SK-N-MC (cell line): Measurements from ENCODE around the gene PPP1R3E.

Experiments used
- DNase-seq: peaks from one replicate; pipeline ENCODE4 v3.0.0-alpha.2; 2011; ENCODE audit warnings: low read depth, low spot score
- H3K27ac ChIP-seq: fragments of 200-600 bp; sonication (generic); 2 replicates; pipeline ENCODE4 v1.5.1; 2016; ENCODE audit warnings: mixed run types
- H3K36me3 ChIP-seq: fragments of 200-600 bp; sonication (generic); 2 replicates; pipeline ENCODE4 v1.6.1; 2017; ENCODE audit warnings: antibody characterized with exemption, low read length, mixed read lengths; ENCODE audit not compliant: insufficient read depth
- H3K4me3 ChIP-seq: fragments of 200-600 bp; sonication (generic); 2 replicates; pipeline ENCODE4 v1.5.1; 2016
- H3K9ac ChIP-seq: fragments of 200-600 bp; sonication (generic); 2 replicates; pipeline ENCODE4 v1.8.0; 2017; ENCODE audit warnings: mixed run types, mixed read lengths; ENCODE audit not compliant: insufficient read length
- H3K9me3 ChIP-seq: fragments of 200-600 bp; sonication (generic); 2 replicates; pipeline ENCODE4 v1.6.1; 2017; ENCODE audit warnings: low read depth, mild to moderate bottlenecking, antibody characterized with exemption, low read length, moderate library complexity, mixed read lengths
- EZH2 ChIP-seq: fragments of 200-600 bp; sonication (generic); IDR thresholded peaks from one replicate; pipeline ENCODE4 v1.6.1; 2017; ENCODE audit warnings: antibody characterized with exemption
- FOXP2 ChIP-seq: optimal IDR thresholded peaks from 2 replicates; pipeline ENCODE3; 2011; ENCODE audit warnings: mild to moderate bottlenecking, moderate library complexity; ENCODE audit not compliant: insufficient read depth; ENCODE audit errors: extremely low read length, control extremely low read depth
- POLR2AphosphoS5 ChIP-seq: IDR thresholded peaks from 2 replicates; pipeline ENCODE4 v1.6.1; 2012; ENCODE audit warnings: mild to moderate bottlenecking, low read depth, low read length, borderline replicate concordance

The PPP1R3E gene

GRCh38 chr14:23324455-23324846 lies 21.8 kb upstream of the PPP1R3E start:
- H3K36me3 ChIP-seq = peaks cover 45% of the 10 kb centered on the region
- H3K4me3 ChIP-seq = no peak overlapping the region
- TF ChIP-seq EZH2 (no peak), POLR2AphosphoS5 (no peak), FOXP2 (no peak)
- H3K9me3 ChIP-seq = no peaks in the 10 kb centered on the region
- no peak overlapping the region for H3K9ac ChIP-seq
- DNase-seq = no peak
- no peak overlapping the region for H3K27ac ChIP-seq

GRCh38 chr14:23323838-23324454 lies 21.3 kb upstream of the PPP1R3E start:
- TF ChIP-seq FOXP2 (no peak), POLR2AphosphoS5 (no peak), EZH2 (no peak)
- Histone ChIP-seq H3K4me3 (no peak overlapping the region), H3K9ac (no peak overlapping the region), H3K36me3 (peaks cover 47% of the 10 kb centered on the region), H3K27ac (no peak overlapping the region), H3K9me3 (no peaks in the 10 kb centered on the region)
- DNase-seq = no peak

GRCh38 chr14:23322568-23323517 lies 20.2 kb upstream of the PPP1R3E start:
- Histone ChIP-seq H3K36me3 (peaks cover 47% of the 10 kb centered on the region), H3K4me3 (peak overlapping the region; percentile 99), H3K27ac (peak overlapping the region; percentile 88), H3K9me3 (no peaks in the 10 kb centered on the region), H3K9ac (peak overlapping the region; percentile 99)
- TF ChIP-seq FOXP2 (no peak), POLR2AphosphoS5 (no peak), EZH2 (no peak)
- no peak for DNase-seq

GRCh38 chr14:23321572-23322547 lies 19.2 kb upstream of the PPP1R3E start:
- H3K36me3 ChIP-seq = peaks cover 47% of the 10 kb centered on the region
- no peak for DNase-seq
- no peaks in the 10 kb centered on the region for H3K9me3 ChIP-seq
- peak overlapping the region; percentile 99 for H3K4me3 ChIP-seq
- peak overlapping the region; percentile 88 for H3K27ac ChIP-seq
- TF ChIP-seq FOXP2 = no peak
- TF ChIP-seq POLR2AphosphoS5 = peak; percentile 42; the same call in 1 of the 2 replicates
- no peak for TF ChIP-seq EZH2
- peak overlapping the region; percentile 99 for H3K9ac ChIP-seq

- Histone ChIP-seq H3K9me3 (no peaks in the 10 kb centered on the region), H3K9ac (peak within 1 kb of the TSS; percentile 99), H3K36me3 (peaks cover 43% of the 10 kb centered on the region), H3K27ac (peak within 1 kb of the TSS; percentile 94), H3K4me3 (peak within 1 kb of the TSS; percentile 99)
- peak; percentile 99 for DNase-seq
- TF ChIP-seq EZH2 = no peak
- peak; percentile 86 for TF ChIP-seq POLR2AphosphoS5
- TF ChIP-seq FOXP2 = no peak
These were observed 18.2 kb upstream of the PPP1R3E start, which contains the start of gene PABPN1 for GRCh38 chr14:23320584-23321571. Gene PABPN1 (plus strand): TSS chr14:23321457. CDS start chr14:23321470, 13 bp downstream.

- H3K9me3 ChIP-seq = no peaks in the 10 kb centered on the region
- H3K36me3 ChIP-seq = peaks cover 37% of the 10 kb centered on the region
- peak overlapping the region; percentile 94 for H3K27ac ChIP-seq
- H3K9ac ChIP-seq = peak overlapping the region; percentile 64
- no peak for DNase-seq
- H3K4me3 ChIP-seq = peak overlapping the region; percentile 80
- TF ChIP-seq POLR2AphosphoS5 (no peak), FOXP2 (no peak), EZH2 (no peak)
These were observed 17.3 kb upstream of the PPP1R3E start for GRCh38 chr14:23319746-23320583.
